ENCODE data around the gene RFNG.

- TF ChIP-seq, protein P1, sequence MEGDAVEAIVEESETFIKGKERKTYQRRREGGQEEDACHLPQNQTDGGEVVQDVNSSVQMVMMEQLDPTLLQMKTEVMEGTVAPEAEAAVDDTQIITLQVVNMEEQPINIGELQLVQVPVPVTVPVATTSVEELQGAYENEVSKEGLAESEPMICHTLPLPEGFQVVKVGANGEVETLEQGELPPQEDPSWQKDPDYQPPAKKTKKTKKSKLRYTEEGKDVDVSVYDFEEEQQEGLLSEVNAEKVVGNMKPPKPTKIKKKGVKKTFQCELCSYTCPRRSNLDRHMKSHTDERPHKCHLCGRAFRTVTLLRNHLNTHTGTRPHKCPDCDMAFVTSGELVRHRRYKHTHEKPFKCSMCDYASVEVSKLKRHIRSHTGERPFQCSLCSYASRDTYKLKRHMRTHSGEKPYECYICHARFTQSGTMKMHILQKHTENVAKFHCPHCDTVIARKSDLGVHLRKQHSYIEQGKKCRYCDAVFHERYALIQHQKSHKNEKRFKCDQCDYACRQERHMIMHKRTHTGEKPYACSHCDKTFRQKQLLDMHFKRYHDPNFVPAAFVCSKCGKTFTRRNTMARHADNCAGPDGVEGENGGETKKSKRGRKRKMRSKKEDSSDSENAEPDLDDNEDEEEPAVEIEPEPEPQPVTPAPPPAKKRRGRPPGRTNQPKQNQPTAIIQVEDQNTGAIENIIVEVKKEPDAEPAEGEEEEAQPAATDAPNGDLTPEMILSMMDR (IDR thresholded peaks at IDR 0.05; ENCODE audit: low read depth, low read length, poor library complexity, severe bottlenecking), result no peak
- no peak for TF ChIP-seq EZH2phosphoT487 (IDR thresholded peaks at IDR 0.05; ENCODE audit: borderline replicate concordance, low read length)
These were observed 25.4 kb upstream of the RFNG start for GRCh38 chr17:82076785-82077591.
